H1 (cell line): Measurements from ENCODE around the gene ARHGEF7. TPM values are rescaled to one million over a fixed set of nuclear protein-coding genes. Genes with fewer than 3 reads are reported as not detected.

Experiments used
- TAF7 ChIP-seq: optimal IDR thresholded peaks from 2 replicates; pipeline ENCODE3; 2011; ENCODE audit warnings: low read depth, mild to moderate bottlenecking, inconsistent platforms, low read length, moderate library complexity, borderline replicate concordance
- TBP ChIP-seq: IDR thresholded peaks from 2 replicates; pipeline ENCODE4 v1.6.1; 2011; ENCODE audit warnings: low read depth, low read length, improper control_type of control experiment
- polyA plus RNA-seq, 7 experiments: library from polyadenylated mRNA; depleted of rRNA in 3 of 7; stranded (reverse) in 5 of 7; unstranded in 2 of 7; fragments of >200 nt in 5 of 7; fragments of 200-250 nt in 2 of 7; gene quantifications; 1 replicate in 5 of 7; 2 replicates in 1 of 7; 4 replicates in 1 of 7; pipeline versions ENCODE4 v1.2.1 to v1.2.3, GENCODE V29; 2011 to 2013; ENCODE audit warnings: missing spikeins in 2 of 7, mixed read lengths in 2 of 7
- total RNA-seq: library from RNA; stranded (reverse); fragmentation: NEBNext Ultra II Directional; extraction: Animal tissue kit (Norgen Biotek cat#: 25700); gene quantifications from 2 replicates; pipeline ENCODE4 v1.2.1, GENCODE V29; 2021

Gene ARHGEF7
- total and polyA plus RNA-seq, 2 of the 8 experiments (the other 6 are each of a cell fraction or from before 2014, with no cell fraction given): 26.2 to 56.5 TPM

- no peak for TF ChIP-seq TAF7
- TF ChIP-seq TBP: no peak
- TF ChIP-seq, all 59 proteins: peak for 0
Observed at GRCh38 chr13:111283457-111283856, 168.3 kb downstream of the ARHGEF7 start (continued).
